Activated B cell treated with CpG ODN at 0.5 μM for 24 hours (primary cell): ENCODE measurements around the gene PLEKHM3. TPM values are rescaled to one million over a fixed set of nuclear protein-coding genes. Genes with fewer than 3 reads are reported as not detected.
"Not testable (repeated sequence)": the region's sequence is repeated elsewhere in the genome, so short reads cannot be mapped to it uniquely, and the experiment has no call there.

Experiments
- ATAC-seq: fragments of 200-7000 bp; cut with Tn5 transposase; one replicate; pipeline ENCODE4 v1.10.0; 2021; ENCODE audit warnings: low read depth, mild to moderate bottlenecking, moderate library complexity
- CTCF ChIA-PET: fragments of 350-600 bp; sonication (Branson Sonifier 250); formaldehyde crosslinking; loops from one replicate; lab custom pipeline; 2021; ENCODE audit warnings: antibody characterized with exemption; lab: Charles Lee
- POLR2A ChIA-PET: fragments of 350-600 bp; sonication (Branson Sonifier 250); formaldehyde crosslinking; loops from one replicate; lab custom pipeline; 2021; ENCODE audit warnings: antibody characterized with exemption; lab: Charles Lee
- DNase-seq: peaks from one replicate; pipeline ENCODE4 v3.0.0; 2022
- H3K27ac Mint-ChIP-seq: one replicate; pipeline ENCODE4 v1.8.0; 2020; ENCODE audit warnings: mixed read lengths
- H3K27me3 Mint-ChIP-seq: one replicate; pipeline ENCODE4 v1.8.0; 2021; ENCODE audit warnings: mixed read lengths
- H3K36me3 Mint-ChIP-seq: one replicate; pipeline ENCODE4 v1.8.0; 2021; ENCODE audit warnings: low read depth, mixed read lengths
- H3K4me1 Mint-ChIP-seq: one replicate; pipeline ENCODE4 v1.8.0; 2021; ENCODE audit warnings: mixed read lengths
- H3K4me3 Mint-ChIP-seq: one replicate; pipeline ENCODE4 v1.8.0; 2020; ENCODE audit warnings: mild to moderate bottlenecking, mixed read lengths
- H3K9me3 Mint-ChIP-seq: one replicate; pipeline ENCODE4 v1.8.0; 2020; ENCODE audit warnings: mixed read lengths
- CTCF ChIP-seq: fragments of 200-600 bp; IDR thresholded peaks from one replicate; pipeline ENCODE4 v1.8.0; 2022; ENCODE audit warnings: antibody characterized with exemption, mild to moderate bottlenecking
- intact Hi-C: fragments of 100-400 bp; cut with micrococcal nuclease; formaldehyde crosslinking; loops from one replicate; pipeline ENCODE4 v1.15.1; 2024
- total RNA-seq: library from RNA; stranded (reverse); gene quantifications from 2 replicates; pipeline ENCODE4 v1.2.3, GENCODE V29; 2022

The PLEKHM3 gene
- total RNA-seq, 1 donor from 2014 or later, result 12.0 TPM

DNA sequence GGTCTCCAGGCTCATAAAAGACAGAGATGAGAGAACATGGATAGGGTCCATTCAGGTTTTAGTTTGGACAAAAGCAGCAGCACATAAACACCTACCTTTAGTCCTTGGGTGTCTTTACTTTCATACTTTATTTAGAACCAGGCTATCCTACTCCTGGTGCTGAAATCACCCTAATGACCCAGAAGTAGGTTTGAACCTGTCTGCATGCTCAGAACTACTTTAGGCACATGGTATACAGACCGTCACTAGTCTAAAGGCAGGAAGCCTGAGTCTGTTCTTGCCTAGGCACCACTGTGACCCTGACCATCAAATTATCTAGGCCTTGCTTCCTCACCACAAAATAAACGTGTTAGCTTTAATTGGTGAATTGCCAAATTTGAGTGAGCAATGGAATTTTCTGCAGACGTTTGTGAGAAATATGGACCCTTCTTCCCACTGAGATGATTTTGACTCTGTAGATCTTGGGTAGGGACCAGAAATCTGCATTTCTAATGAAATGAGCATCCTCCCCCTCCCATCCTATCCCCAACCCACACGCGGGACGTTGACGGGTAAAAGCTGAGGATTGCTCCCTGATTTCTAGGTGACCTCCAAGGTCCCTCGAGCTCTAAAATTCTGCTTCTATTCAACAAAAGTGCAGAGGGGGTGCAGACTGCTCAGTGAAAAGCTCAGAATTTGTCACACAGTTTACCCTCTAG is 75.1 kb downstream of the PLEKHM3 start:
- Mint-ChIP-seq H3K27ac (no peak overlapping the region), H3K27me3 (no peaks in the 10 kb centered on the region), H3K4me3 (no peak overlapping the region), H3K36me3 (peaks cover 10% of the 10 kb centered on the region), H3K4me1 (peaks cover 13% of the 10 kb centered on the region), H3K9me3 (no peaks in the 10 kb centered on the region)
- DNase-seq, result no peak
- CTCF ChIA-PET, result no interaction called here
- no peak for TF ChIP-seq CTCF
- intact Hi-C loops, result no loop called here
- no peak for ATAC-seq
- POLR2A ChIA-PET, result no interaction called here

DNA sequence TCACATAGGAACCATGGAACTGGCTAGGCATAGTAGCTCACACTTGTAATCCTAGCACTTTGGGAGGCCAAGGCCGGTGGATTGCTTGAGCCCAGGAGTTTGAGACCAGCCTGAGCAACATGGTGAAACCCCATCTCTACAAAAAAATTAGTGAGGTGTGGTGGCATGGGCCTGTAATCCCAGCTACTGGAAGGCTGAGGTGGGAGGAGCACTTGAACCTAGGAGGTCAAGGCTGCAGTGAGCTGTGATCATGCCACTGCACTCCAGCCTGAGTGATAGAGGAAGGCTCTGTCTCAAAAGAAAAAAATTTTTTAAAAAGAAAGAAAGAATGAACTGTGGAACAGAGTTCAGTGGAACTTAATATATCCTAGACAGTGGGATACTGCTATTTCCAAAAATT is 76.1 kb downstream of the PLEKHM3 start:
- H3K36me3 Mint-ChIP-seq, result peaks cover 19% of the 10 kb centered on the region
- H3K27me3 Mint-ChIP-seq, H3K27ac Mint-ChIP-seq, ATAC-seq, CTCF ChIA-PET, DNase-seq, H3K4me3 Mint-ChIP-seq, H3K9me3 Mint-ChIP-seq, intact Hi-C loops, POLR2A ChIA-PET: not testable (repeated sequence)
- H3K4me1 Mint-ChIP-seq, result peaks cover 13% of the 10 kb centered on the region

DNA sequence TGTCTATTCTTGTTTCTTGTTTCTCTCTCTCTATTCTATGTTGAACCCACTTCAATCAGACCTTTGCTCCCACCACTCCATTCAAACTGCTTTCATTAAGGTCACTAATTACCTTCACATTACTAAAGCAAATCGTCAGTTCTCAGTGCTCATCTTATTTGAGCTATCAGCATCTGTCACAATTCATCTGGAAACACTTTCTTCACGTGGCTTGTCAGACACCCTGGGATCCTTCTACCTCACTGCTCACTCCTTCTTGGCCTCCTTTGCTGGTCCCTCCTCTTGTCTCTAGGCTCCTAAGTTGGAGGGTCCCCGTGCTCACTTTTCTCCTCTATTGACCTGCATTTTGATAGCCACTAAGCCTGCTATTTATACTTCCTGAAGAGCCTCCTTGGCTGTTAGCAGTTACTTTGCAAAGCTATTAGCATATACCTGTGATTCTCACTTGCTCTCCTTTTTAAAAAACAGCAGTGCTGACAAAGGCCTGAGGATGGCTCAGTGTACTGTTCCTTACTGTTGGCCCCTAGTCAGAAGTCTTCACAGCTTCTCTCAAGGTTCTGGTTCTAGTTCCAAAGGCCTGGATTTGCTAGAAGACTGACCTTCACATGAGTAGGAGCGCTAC is 80.2 kb downstream of the PLEKHM3 start:
- H3K4me1 Mint-ChIP-seq, result no peaks in the 10 kb centered on the region
- TF ChIP-seq CTCF, result no peak
- ChIA-PET CTCF (no interaction called here), POLR2A (no interaction called here)
- DNase-seq (no peak), ATAC-seq (no peak)
- H3K36me3 Mint-ChIP-seq, result peaks cover 39% of the 10 kb centered on the region
- intact Hi-C loops, result no loop called here
- H3K4me3 Mint-ChIP-seq, result no peak overlapping the region
- no peaks in the 10 kb centered on the region for H3K9me3 Mint-ChIP-seq
- no peaks in the 10 kb centered on the region for H3K27me3 Mint-ChIP-seq
- H3K27ac Mint-ChIP-seq, result no peak overlapping the region

DNA sequence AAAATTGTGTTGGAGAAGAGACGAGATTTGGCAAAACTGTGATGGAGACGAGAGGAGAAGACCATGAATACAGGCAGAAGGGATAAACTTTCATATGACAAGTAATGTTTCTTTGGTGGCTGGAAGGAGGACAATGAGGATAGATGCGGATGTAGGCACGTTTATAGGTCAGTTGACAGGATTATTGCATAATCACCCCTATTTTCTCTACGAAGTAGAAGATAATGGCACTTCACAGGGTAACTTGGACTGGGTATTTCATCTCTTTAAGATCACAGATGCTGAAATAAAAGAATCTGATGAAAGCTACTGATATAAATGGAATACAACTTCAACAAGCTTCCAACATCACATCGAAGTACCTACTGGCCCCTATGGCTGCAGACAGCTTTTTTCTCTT is 81.0 kb downstream of the PLEKHM3 start:
- Mint-ChIP-seq H3K27me3 (no peaks in the 10 kb centered on the region), H3K4me1 (no peaks in the 10 kb centered on the region), H3K27ac (no peak overlapping the region), H3K4me3 (no peak overlapping the region), H3K9me3 (no peaks in the 10 kb centered on the region), H3K36me3 (peaks cover 44% of the 10 kb centered on the region)
- TF ChIP-seq CTCF, result no peak
- ChIA-PET CTCF (no interaction called here), POLR2A (no interaction called here)
- intact Hi-C loops, result no loop called here
- no peak for ATAC-seq
- DNase-seq, result no peak

GRCh38 chr2:207939342-207940108 is 85.8 kb downstream of the PLEKHM3 start:
- TF ChIP-seq CTCF, result no peak

More at GRCh38 chr2:207939342-207940108, 85.8 kb downstream of the PLEKHM3 start:
- ATAC-seq, result no peak
- no peaks in the 10 kb centered on the region for H3K4me1 Mint-ChIP-seq
- intact Hi-C loops, result no loop called here
- ChIA-PET POLR2A (no interaction called here), CTCF (no interaction called here)
- no peaks in the 10 kb centered on the region for H3K27me3 Mint-ChIP-seq
- no peaks in the 10 kb centered on the region for H3K9me3 Mint-ChIP-seq
- DNase-seq, result no peak
- no peak overlapping the region for H3K4me3 Mint-ChIP-seq
- H3K36me3 Mint-ChIP-seq, result peaks cover 29% of the 10 kb centered on the region
- no peak overlapping the region for H3K27ac Mint-ChIP-seq
